K562 (cell line): ENCODE measurements around the gene RBM34. TPM values are rescaled to one million over a fixed set of nuclear protein-coding genes. Genes with fewer than 3 reads are reported as not detected.

Experiments used
- CHD7 ChIP-seq: fragments of 200-600 bp; sonication (generic); IDR thresholded peaks from one replicate; pipeline ENCODE4 v1.6.1; 2012; ENCODE audit warnings: mild to moderate bottlenecking, low read depth, low read length, inconsistent platforms
- ESRRA ChIP-seq: fragments of 450-650 bp; IDR thresholded peaks from 2 replicates; pipeline ENCODE4 v1.6.1; 2014; ENCODE audit warnings: low read depth, mild to moderate bottlenecking, moderate library complexity, borderline replicate concordance
- ETV1 ChIP-seq: fragments of 450-650 bp; conservative IDR thresholded peaks from 2 replicates; pipeline ENCODE4 v1.6.1; 2016; ENCODE audit warnings: missing genetic modification characterization, control low read depth, low read depth, missing compliant biosample characterization
- FOXJ2 ChIP-seq: fragments of 200-800 bp; sonication (Bioruptor generic); IDR thresholded peaks from 2 replicates; pipeline ENCODE4 v1.6.1; 2016; ENCODE audit warnings: missing genetic modification characterization, missing compliant biosample characterization
- HDAC8 ChIP-seq: fragments of 450-650 bp; IDR thresholded peaks from 2 replicates; pipeline ENCODE4 v1.6.1; 2016; ENCODE audit warnings: mild to moderate bottlenecking, missing genetic modification characterization, moderate library complexity, missing compliant biosample characterization
- HES1 ChIP-seq: fragments of 450-650 bp; IDR thresholded peaks from 2 replicates; pipeline ENCODE4 v1.6.1; 2016; ENCODE audit warnings: low read depth, mild to moderate bottlenecking, moderate library complexity
- ILK ChIP-seq: fragments of 450-650 bp; IDR thresholded peaks from 2 replicates; pipeline ENCODE4 v1.6.1; 2016; ENCODE audit warnings: missing genetic modification characterization, low read depth, mild to moderate bottlenecking, missing compliant biosample characterization, moderate library complexity, borderline replicate concordance
- JUN ChIP-seq, 2 experiments: sonication (generic) in 1 of 2; formaldehyde crosslinking in 1 of 2; IDR thresholded peaks; 2 replicates each; pipeline versions ENCODE4 v1.6.1 to v1.8.0; 2012 to 2022; ENCODE audit warnings: borderline replicate concordance in 2 of 2, mild to moderate bottlenecking in 2 of 2, improper control_type of control experiment in 1 of 2, low read depth in 1 of 2, low read length in 1 of 2, missing genetic modification reagents in 1 of 2
- PML ChIP-seq: IDR thresholded peaks from 2 replicates; pipeline ENCODE4 v1.6.1; 2012; ENCODE audit warnings: low read length, inconsistent platforms
- POLR2AphosphoS2 ChIP-seq: IDR thresholded peaks from 2 replicates; pipeline ENCODE4 v1.6.1; 2012; ENCODE audit warnings: low read length, improper control_type of control experiment
- PTRF ChIP-seq: fragments of 450-650 bp; IDR thresholded peaks from 2 replicates; pipeline ENCODE4 v1.6.1; 2016; ENCODE audit warnings: mild to moderate bottlenecking, missing genetic modification characterization, missing compliant biosample characterization
- RFX1 ChIP-seq: fragments of 450-650 bp; IDR thresholded peaks from 2 replicates; pipeline ENCODE4 v1.6.1; 2016; ENCODE audit warnings: mild to moderate bottlenecking, moderate library complexity
- TARDBP ChIP-seq: fragments of 450-650 bp; IDR thresholded peaks from 2 replicates; pipeline ENCODE4 v1.6.1; 2016
- ZNF232 ChIP-seq: sonication (generic); formaldehyde crosslinking; IDR thresholded peaks from 2 replicates; pipeline ENCODE4 v1.8.0; 2022; ENCODE audit warnings: mild to moderate bottlenecking, missing genetic modification reagents
- ZNF253 ChIP-seq: fragments of 250-450 bp; sonication (Bioruptor Pico); conservative IDR thresholded peaks from 2 replicates; pipeline ENCODE4 v1.6.1; 2021; ENCODE audit warnings: mild to moderate bottlenecking
- ZNF282 ChIP-seq: sonication (generic); formaldehyde crosslinking; IDR thresholded peaks from 2 replicates; pipeline ENCODE4 v1.8.1; 2023; ENCODE audit warnings: missing genetic modification reagents
- ZNF57 ChIP-seq: fragments of 450-650 bp; formaldehyde crosslinking; IDR thresholded peaks from 2 replicates; pipeline ENCODE4 v1.4.0; 2020; ENCODE audit warnings: mild to moderate bottlenecking, moderate library complexity
- polyA plus RNA-seq, 8 experiments: library from polyadenylated mRNA; depleted of rRNA in 4 of 8; stranded (reverse) in 5 of 8; unstranded in 3 of 8; fragments of >200 nt; fragmentation: Nextera tagmentation in 2 of 8; fragmentation: Illumina TruSeq in 1 of 8; extraction: Ambion mirVana in 2 of 8; extraction: Trizol in 1 of 8; gene quantifications; 2 replicates each; pipeline versions ENCODE4 v1.2.1 to v1.2.3, GENCODE V29; 2011 to 2014; ENCODE audit warnings: inconsistent platforms in 1 of 8, missing spikeins in 1 of 8
- total RNA-seq, 7 experiments: library from RNA; depleted of rRNA in 6 of 7; stranded (reverse); fragments of >200 nt in 6 of 7; fragmentation: Illumina TruSeq in 2 of 7; extraction: Trizol in 2 of 7; gene quantifications; 2 replicates each; pipeline versions ENCODE4 v1.2.1 to v1.2.3, GENCODE V29; 2011 to 2021; ENCODE audit warnings: low replicate concordance in 1 of 7

Gene RBM34
- total and polyA plus RNA-seq, 9 of the 15 experiments (the other 6 are each of a cell fraction or from before 2014, with no cell fraction given): 64.0 to 178 (median 124) TPM

GRCh38 chr1:235090406-235091069, 70.5 kb downstream of the RBM34 start (continued):
- no peak for TF ChIP-seq CHD7
- no peak for TF ChIP-seq PTRF (tag)
- no peak for TF ChIP-seq ZNF57
- TF ChIP-seq ETV1: peak; percentile 44; the same call in 1 of the 2 replicates
- TF ChIP-seq HDAC8 (tag): no peak
- TF ChIP-seq TARDBP: peak; percentile 71; the same call in 1 of the 2 replicates
- TF ChIP-seq ZNF282: no peak
- TF ChIP-seq POLR2AphosphoS2: no peak
- no peak for TF ChIP-seq ZNF253
- TF ChIP-seq ESRRA: no peak
- peak; percentile 94 for TF ChIP-seq HES1
- TF ChIP-seq RFX1: no peak
- no peak for TF ChIP-seq ZNF232 (CRISPR knock-in tag)
- TF ChIP-seq PML: no peak
- no peak for TF ChIP-seq ILK
- no peak for TF ChIP-seq JUN (IDR thresholded peaks at IDR 0.05; ENCODE audit: borderline replicate concordance, low read depth, low read length)
- 0 out of 2 replicates have a peak, but pooled peaks have one; percentile 35 for TF ChIP-seq JUN (CRISPR knock-in tag; IDR thresholded peaks at IDR 0.05; ENCODE audit: borderline replicate concordance)
- TF ChIP-seq FOXJ2 (tag): no peak
